HG02973 (cell line): ENCODE measurements around the gene AGBL4.
"Not testable (repeated sequence)": the region's sequence is repeated elsewhere in the genome, so short reads cannot be mapped to it uniquely, and the experiment has no call there.

ENCODE experiments used
- ATAC-seq: cut with Tn5 transposase; IDR thresholded peaks from one replicate; pipeline ENCODE4 v1.9.1; 2021; ENCODE audit warnings: moderate library complexity; ENCODE audit not compliant: unreplicated experiment

Gene AGBL4

GRCh38 chr1:48523558-48523957 lies 1500.2 kb downstream of the AGBL4 start:
- ATAC-seq: no peak

- not testable (repeated sequence) for ATAC-seq
Observed at GRCh38 chr1:48519896-48520295, 1503.9 kb downstream of the AGBL4 start.

- ATAC-seq: no peak
Observed at GRCh38 chr1:48506870-48507269, 1516.9 kb downstream of the AGBL4 start.

- ATAC-seq: no peak
Observed at GRCh38 chr1:48500541-48501450, 1523.0 kb downstream of the AGBL4 start.

GRCh38 chr1:48499211-48499735 lies 1524.5 kb downstream of the AGBL4 start:
- no peak for ATAC-seq

GRCh38 chr1:48498096-48498791 lies 1525.5 kb downstream of the AGBL4 start:
- peak; percentile 92 for ATAC-seq

- no peak for ATAC-seq
Observed at GRCh38 chr1:48495911-48496310, 1527.8 kb downstream of the AGBL4 start.

GRCh38 chr1:48495166-48495565 lies 1528.6 kb downstream of the AGBL4 start:
- ATAC-seq: no peak

- ATAC-seq: no peak
Observed at GRCh38 chr1:48493970-48494769, 1529.6 kb downstream of the AGBL4 start.

GRCh38 chr1:48493041-48493440 lies 1530.7 kb downstream of the AGBL4 start:
- ATAC-seq: no peak

GRCh38 chr1:48492392-48492791 lies 1531.4 kb downstream of the AGBL4 start:
- no peak for ATAC-seq

GRCh38 chr1:48488721-48489120 lies 1535.0 kb downstream of the AGBL4 start:
- no peak for ATAC-seq
